HG03457 (cell line): ENCODE data around the gene DYRK1A.

Source experiments
- ATAC-seq: cut with Tn5 transposase; IDR thresholded peaks from one replicate; pipeline ENCODE4 v1.9.1; 2021; ENCODE audit warnings: moderate number of reproducible peaks; ENCODE audit not compliant: unreplicated experiment

Gene DYRK1A

GRCh38 chr21:37443683-37444082 lies 77.1 kb downstream of the DYRK1A start:
- ATAC-seq = no peak

GRCh38 chr21:37445228-37445627 lies 78.7 kb downstream of the DYRK1A start:
- ATAC-seq = no peak

GRCh38 chr21:37446552-37446951 lies 80.0 kb downstream of the DYRK1A start:
- no peak for ATAC-seq

GRCh38 chr21:37447288-37447936 lies 80.8 kb downstream of the DYRK1A start:
- no peak for ATAC-seq

GRCh38 chr21:37449302-37449937 lies 82.8 kb downstream of the DYRK1A start:
- no peak for ATAC-seq

- ATAC-seq = no peak
Measured at GRCh38 chr21:37450445-37450941, 83.9 kb downstream of the DYRK1A start.

- ATAC-seq = no peak
Measured at GRCh38 chr21:37451446-37451845, 84.9 kb downstream of the DYRK1A start.

- ATAC-seq = no peak
Measured at GRCh38 chr21:37452227-37452626, 85.7 kb downstream of the DYRK1A start.

- ATAC-seq = no peak
Measured at GRCh38 chr21:37453350-37453749, 86.8 kb downstream of the DYRK1A start.

GRCh38 chr21:37454869-37455503 lies 88.4 kb downstream of the DYRK1A start:
- no peak for ATAC-seq

GRCh38 chr21:37455504-37455911 lies 88.9 kb downstream of the DYRK1A start:
- ATAC-seq = no peak

- no peak for ATAC-seq
Measured at GRCh38 chr21:37458669-37459276, 92.2 kb downstream of the DYRK1A start.

- no peak for ATAC-seq
Measured at GRCh38 chr21:37459575-37459974, 93.0 kb downstream of the DYRK1A start.

- ATAC-seq = no peak
Measured at GRCh38 chr21:37460196-37460595, 93.6 kb downstream of the DYRK1A start.

GRCh38 chr21:37461479-37461878 lies 94.9 kb downstream of the DYRK1A start:
- ATAC-seq = no peak

GRCh38 chr21:37462087-37462861 lies 95.7 kb downstream of the DYRK1A start:
- ATAC-seq = no peak

GRCh38 chr21:37463083-37463801 lies 96.7 kb downstream of the DYRK1A start:
- no peak for ATAC-seq

GRCh38 chr21:37467082-37467481 lies 100.5 kb downstream of the DYRK1A start:
- ATAC-seq = no peak

- no peak for ATAC-seq
Measured at GRCh38 chr21:37468909-37469308, 102.3 kb downstream of the DYRK1A start.

GRCh38 chr21:37469441-37469840 lies 102.9 kb downstream of the DYRK1A start:
- ATAC-seq = no peak
